GM18868 (cell line): ENCODE results near the gene TRA2B.

Experiments
- ATAC-seq: cut with Tn5 transposase; IDR thresholded peaks from one replicate; pipeline ENCODE4 v1.9.1; 2021; ENCODE audit warnings: mild to moderate bottlenecking, moderate library complexity; ENCODE audit not compliant: unreplicated experiment

The TRA2B gene

GRCh38 chr3:185937689-185938374, at the start of gene TRA2B:
Gene TRA2B, minus strand, starts transcription at chr3:185938014. Its CDS starts 154 bp downstream, at chr3:185937860.
- peak; percentile 93 for ATAC-seq

DNA sequence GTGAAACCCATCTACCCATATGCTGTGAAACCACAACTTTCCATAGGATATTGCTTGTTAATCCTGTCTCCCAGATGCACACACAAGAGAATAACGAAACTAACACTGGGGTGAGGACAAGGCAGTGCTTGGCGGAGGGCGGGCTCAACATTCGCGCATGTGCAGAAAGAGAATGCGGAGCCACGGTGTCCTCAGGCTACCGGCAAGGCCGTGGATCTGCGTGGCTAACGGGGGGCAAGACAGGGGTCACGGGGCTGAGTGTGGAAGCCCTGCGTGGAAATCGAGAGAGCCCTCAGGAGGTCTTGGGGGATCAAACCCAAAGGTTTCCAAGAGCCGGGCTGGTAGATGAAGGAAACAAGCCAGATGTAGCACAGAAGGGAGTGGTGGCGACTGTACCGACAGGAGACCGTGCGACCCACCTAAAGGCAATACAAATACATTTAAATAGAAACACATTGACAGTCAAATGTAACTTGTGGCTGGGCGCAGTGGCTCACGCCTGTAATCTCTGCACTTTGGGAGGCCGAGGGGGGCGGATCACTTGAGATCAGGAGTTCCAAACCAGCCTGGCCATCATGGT, 48.5 kb upstream of the TRA2B start:
- ATAC-seq = no peak

GRCh38 chr3:185984203-185984602, 46.4 kb upstream of the TRA2B start:
- ATAC-seq = no peak

GRCh38 chr3:185983495-185984141, 45.8 kb upstream of the TRA2B start:
- no peak for ATAC-seq

DNA sequence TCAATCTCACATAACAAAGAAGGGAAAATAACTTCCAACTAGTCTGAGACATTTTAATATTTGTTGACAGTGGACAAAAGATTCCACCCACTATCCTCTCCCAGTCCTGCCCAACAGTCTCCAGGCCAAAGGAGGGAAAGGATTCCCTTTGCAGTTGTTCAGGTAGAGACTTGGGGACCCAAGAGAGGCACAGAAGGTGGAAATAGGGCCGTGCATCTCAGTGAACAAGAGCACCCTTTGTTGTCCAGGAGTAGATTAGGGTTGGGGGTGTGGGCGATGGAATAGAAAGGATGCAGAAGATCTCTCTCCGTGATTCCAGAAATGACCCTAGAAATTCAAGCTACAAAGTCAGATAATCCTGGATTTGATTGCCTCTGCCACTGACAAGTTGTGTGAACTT, 44.8 kb upstream of the TRA2B start:
- ATAC-seq = no peak

DNA sequence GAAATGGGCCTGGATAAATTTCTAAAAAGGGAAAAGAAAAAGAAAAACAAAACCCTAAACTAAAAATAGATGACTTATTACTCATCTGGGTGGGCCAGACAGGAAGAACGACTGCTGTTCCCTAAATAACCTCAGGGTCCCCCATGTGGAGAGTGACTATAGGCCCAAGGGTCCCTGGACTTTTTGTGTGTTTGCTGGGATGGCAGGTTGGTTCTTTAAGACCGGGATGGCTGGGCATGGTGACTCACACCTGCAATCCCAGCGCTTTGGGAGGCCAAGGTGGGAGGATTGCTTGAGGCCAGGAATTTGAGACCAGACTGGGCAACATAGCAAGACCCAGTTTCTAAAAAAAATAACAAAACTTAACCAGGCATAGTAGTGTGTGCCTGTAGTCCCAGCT, 43.8 kb upstream of the TRA2B start:
- ATAC-seq = no peak

DNA sequence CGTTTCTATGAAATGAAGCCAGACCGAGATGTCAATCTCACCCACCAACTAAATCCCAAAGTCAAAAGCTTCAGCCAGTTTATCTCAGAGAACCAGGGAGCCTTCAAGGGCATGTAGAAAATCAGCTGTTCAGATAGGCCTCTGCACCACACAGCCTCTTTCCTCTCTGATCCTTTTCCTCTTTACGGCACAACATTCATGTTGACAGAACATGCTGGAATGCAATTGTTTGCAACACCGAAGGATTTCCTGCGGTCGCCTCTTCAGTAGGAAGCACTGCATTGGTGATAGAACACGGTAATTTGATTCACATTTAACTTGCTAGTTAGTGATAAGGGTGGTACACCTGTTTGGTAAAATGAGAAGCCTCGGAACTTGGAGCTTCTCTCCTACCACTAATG, 41.9 kb upstream of the TRA2B start:
- ATAC-seq = no peak

GRCh38 chr3:185978516-185978915, 40.7 kb upstream of the TRA2B start:
- ATAC-seq = no peak

- no peak for ATAC-seq
These were observed 39.8 kb upstream of the TRA2B start for GRCh38 chr3:185977679-185978040.

GRCh38 chr3:185976977-185977678, 39.3 kb upstream of the TRA2B start:
- peak; percentile 89 for ATAC-seq

GRCh38 chr3:185976100-185976499, 38.3 kb upstream of the TRA2B start:
- ATAC-seq = no peak

- ATAC-seq = no peak
These were observed 33.8 kb upstream of the TRA2B start for GRCh38 chr3:185971579-185971978.

- ATAC-seq = no peak
These were observed 30.4 kb upstream of the TRA2B start for GRCh38 chr3:185968168-185968567.

GRCh38 chr3:185966655-185967054, 28.8 kb upstream of the TRA2B start:
- ATAC-seq = no peak

DNA sequence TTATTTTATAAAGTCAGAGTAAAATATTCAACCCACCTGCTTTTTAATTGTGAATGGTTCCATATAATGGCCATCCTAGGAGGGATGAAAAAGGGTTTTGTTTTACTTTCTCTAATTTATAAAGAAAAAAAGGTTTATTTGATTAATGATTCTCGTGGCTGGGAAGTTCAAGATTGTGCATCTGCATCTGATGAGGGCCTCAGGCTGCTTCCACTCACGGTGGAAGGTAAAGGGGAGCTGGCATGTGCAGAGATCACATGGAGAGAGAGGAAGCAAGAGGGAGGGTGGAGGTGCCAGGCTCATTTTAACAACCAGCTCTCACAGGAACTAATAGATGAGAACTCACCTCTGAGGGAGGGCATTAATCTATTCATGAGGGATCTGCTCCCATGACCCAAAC, 27.7 kb upstream of the TRA2B start:
- ATAC-seq = no peak

DNA sequence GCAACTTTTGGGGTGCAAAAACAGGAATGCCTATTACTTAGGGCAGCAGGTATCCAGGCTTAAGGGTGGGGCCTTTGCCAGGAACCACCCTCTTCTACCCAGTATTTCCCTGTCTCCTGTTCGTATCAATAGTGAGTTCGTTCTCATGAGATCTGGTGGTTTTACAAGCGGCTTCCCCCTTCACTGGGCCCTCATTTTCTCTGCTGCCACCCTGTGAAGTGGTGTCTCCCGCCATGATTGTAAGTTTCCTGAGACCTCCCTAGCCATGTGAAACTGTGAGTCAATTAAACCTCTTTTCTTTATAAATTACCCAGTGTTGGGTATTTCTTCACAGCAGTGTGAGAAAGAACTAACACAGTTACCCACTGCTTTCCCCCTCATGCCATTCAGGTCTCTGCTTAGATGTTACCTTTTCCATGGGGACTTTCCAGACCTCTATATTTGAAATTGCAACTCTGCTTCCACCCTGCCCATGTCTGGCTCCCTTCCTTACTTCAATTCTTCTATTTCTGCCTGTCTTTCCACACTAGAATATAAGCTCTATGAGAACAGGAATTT, 23.9 kb upstream of the TRA2B start:
- no peak for ATAC-seq

DNA sequence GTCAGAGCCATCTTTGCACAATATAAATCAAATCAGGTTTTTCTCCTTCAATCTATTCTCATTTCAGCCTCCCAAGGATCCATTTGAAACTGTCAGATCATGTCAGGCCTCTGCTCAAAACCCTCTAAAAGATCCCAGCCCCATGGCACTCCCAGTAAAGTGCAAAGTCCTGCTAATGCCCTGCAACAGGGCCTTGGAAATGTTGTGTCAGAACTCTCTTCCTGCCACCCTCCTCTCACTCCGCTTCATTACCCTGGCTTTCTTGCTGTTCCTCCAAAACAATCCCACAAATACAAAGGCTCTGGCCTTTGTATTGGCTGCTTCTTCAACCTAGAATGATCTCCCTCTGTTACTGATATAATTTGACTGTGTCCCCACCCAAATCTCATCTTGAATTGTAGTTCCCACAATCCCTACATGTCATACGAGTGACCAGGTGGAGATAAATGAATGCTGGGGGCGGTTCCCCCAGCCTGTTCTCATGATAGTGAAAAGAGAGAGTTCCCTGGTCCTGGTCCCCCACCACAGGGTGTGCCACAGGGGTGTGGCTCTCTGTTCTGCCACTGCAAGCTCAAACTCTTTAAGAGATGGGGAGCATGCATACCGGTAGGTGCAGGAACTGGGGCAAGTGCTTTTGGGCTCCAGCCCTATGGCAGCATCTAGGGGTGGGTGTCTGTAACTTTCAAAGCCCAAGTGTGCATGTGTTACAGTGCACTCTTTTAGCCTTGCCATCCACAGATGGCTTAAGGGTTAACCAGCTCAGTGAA, 22.9 kb upstream of the TRA2B start:
- ATAC-seq = no peak

- no peak for ATAC-seq
These were observed 22.1 kb upstream of the TRA2B start for GRCh38 chr3:185959609-185960521.

- ATAC-seq = no peak
These were observed 20.8 kb upstream of the TRA2B start for GRCh38 chr3:185958626-185959025.

DNA sequence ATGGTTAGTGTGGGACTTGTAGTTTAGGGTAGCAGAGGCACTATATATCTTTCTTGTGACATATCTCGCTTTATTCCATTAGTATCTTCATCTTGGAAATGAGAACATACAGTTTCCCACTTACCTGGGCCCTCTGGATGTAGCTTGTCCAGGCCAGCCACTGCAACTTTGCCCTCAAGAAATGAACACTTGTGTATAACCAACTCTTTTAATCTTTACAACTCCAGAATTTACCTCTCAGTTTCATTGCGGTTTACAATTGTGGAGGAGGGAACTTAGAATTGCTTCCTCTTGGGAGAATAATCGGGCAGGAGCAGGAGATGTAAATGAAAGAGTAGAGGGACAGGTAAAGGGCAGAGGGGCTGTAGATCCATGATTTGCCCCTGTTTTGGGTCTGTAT, 18.4 kb upstream of the TRA2B start:
- no peak for ATAC-seq
